Renal pelvis (tissue), 4 donors: ENCODE measurements around the gene FRMD4A. TPM values are rescaled to one million over a fixed set of nuclear protein-coding genes. Genes with fewer than 3 reads are reported as not detected.

Experiments
- DNase-seq: peaks from one replicate; pipeline ENCODE4 v3.0.0-alpha.2; 2013
- polyA plus RNA-seq, 3 donors: library from polyadenylated mRNA; unstranded; fragments of 120-200 nt; gene quantifications; one replicate each; pipeline ENCODE4 v1.2.1, GENCODE V29; 2013; ENCODE audit not compliant: insufficient read length in 3 of 3

FRMD4A gene
- polyA plus RNA-seq, 3 donors, result 84.7 to 99.4 (median 87.2) TPM

- no peak for DNase-seq
These were observed 28.7 kb downstream of the FRMD4A start for GRCh38 chr10:14302035-14302434.

GRCh38 chr10:14299556-14299955, 31.2 kb downstream of the FRMD4A start:
- no peak for DNase-seq

- no peak for DNase-seq
These were observed 34.5 kb downstream of the FRMD4A start for GRCh38 chr10:14296065-14296709.

GRCh38 chr10:14294347-14295059, 36.2 kb downstream of the FRMD4A start:
- DNase-seq, result no peak

GRCh38 chr10:14293526-14293925, 37.2 kb downstream of the FRMD4A start:
- DNase-seq, result no peak

GRCh38 chr10:14291296-14291695, 39.4 kb downstream of the FRMD4A start:
- DNase-seq, result no peak

GRCh38 chr10:14285941-14286560, 44.7 kb downstream of the FRMD4A start:
- DNase-seq, result no peak

GRCh38 chr10:14282276-14282675, 48.4 kb downstream of the FRMD4A start:
- DNase-seq, result no peak

GRCh38 chr10:14278533-14278932, 52.2 kb downstream of the FRMD4A start:
- DNase-seq, result no peak

- DNase-seq, result no peak
These were observed 54.5 kb downstream of the FRMD4A start for GRCh38 chr10:14276210-14276609.

- no peak for DNase-seq
These were observed 59.1 kb downstream of the FRMD4A start for GRCh38 chr10:14271621-14272020.

GRCh38 chr10:14270370-14270769, 60.4 kb downstream of the FRMD4A start:
- no peak for DNase-seq

- no peak for DNase-seq
These were observed 65.0 kb downstream of the FRMD4A start for GRCh38 chr10:14265709-14266108.

- no peak for DNase-seq
These were observed 67.8 kb downstream of the FRMD4A start for GRCh38 chr10:14262836-14263425.

- DNase-seq, result peak; percentile 59
These were observed 69.4 kb downstream of the FRMD4A start for GRCh38 chr10:14261336-14261735.

- no peak for DNase-seq
These were observed 70.8 kb downstream of the FRMD4A start for GRCh38 chr10:14259696-14260566.

GRCh38 chr10:14254368-14254767, 76.4 kb downstream of the FRMD4A start:
- DNase-seq, result no peak

GRCh38 chr10:14253711-14254110, 77.0 kb downstream of the FRMD4A start:
- no peak for DNase-seq

GRCh38 chr10:14253079-14253478, 77.6 kb downstream of the FRMD4A start:
- no peak for DNase-seq

GRCh38 chr10:14250496-14251076, 80.1 kb downstream of the FRMD4A start:
- no peak for DNase-seq

GRCh38 chr10:14247377-14248116, 83.2 kb downstream of the FRMD4A start:
- DNase-seq, result no peak
